ENCODE data around the gene KIAA1549.

- TF ChIP-seq, protein P1, sequence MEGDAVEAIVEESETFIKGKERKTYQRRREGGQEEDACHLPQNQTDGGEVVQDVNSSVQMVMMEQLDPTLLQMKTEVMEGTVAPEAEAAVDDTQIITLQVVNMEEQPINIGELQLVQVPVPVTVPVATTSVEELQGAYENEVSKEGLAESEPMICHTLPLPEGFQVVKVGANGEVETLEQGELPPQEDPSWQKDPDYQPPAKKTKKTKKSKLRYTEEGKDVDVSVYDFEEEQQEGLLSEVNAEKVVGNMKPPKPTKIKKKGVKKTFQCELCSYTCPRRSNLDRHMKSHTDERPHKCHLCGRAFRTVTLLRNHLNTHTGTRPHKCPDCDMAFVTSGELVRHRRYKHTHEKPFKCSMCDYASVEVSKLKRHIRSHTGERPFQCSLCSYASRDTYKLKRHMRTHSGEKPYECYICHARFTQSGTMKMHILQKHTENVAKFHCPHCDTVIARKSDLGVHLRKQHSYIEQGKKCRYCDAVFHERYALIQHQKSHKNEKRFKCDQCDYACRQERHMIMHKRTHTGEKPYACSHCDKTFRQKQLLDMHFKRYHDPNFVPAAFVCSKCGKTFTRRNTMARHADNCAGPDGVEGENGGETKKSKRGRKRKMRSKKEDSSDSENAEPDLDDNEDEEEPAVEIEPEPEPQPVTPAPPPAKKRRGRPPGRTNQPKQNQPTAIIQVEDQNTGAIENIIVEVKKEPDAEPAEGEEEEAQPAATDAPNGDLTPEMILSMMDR (IDR thresholded peaks at IDR 0.05), result no peak
- TF ChIP-seq POLR2A (IDR thresholded peaks at IDR 0.05), result no peak
Observed at GRCh38 chr7:138784692-138785091, 196.5 kb downstream of the KIAA1549 start.
